ENCODE data around the gene TRIM36.

DNA sequence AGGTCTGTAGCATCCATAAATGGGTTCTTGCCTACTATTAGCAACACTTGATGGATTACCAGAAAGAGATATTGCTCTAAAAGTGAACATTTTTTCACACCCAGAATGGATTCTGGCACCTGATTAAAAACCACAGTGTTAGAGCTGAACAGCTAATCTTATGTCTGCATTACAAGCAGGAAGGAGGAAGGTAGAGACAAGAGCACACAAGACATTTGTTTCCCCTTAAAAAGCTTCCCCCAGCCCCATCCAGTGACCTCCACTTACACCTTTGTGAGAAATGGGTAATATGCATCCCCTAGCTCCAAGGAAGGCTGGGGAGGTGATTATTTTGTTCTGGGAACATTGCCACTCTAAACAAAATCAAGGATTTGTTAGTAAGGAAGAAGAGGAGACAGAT is 12.0 kb upstream of the TRIM36 start:
- TF ChIP-seq, protein P1, sequence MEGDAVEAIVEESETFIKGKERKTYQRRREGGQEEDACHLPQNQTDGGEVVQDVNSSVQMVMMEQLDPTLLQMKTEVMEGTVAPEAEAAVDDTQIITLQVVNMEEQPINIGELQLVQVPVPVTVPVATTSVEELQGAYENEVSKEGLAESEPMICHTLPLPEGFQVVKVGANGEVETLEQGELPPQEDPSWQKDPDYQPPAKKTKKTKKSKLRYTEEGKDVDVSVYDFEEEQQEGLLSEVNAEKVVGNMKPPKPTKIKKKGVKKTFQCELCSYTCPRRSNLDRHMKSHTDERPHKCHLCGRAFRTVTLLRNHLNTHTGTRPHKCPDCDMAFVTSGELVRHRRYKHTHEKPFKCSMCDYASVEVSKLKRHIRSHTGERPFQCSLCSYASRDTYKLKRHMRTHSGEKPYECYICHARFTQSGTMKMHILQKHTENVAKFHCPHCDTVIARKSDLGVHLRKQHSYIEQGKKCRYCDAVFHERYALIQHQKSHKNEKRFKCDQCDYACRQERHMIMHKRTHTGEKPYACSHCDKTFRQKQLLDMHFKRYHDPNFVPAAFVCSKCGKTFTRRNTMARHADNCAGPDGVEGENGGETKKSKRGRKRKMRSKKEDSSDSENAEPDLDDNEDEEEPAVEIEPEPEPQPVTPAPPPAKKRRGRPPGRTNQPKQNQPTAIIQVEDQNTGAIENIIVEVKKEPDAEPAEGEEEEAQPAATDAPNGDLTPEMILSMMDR (IDR thresholded peaks at IDR 0.05): no peak
- TF ChIP-seq POLR2A (IDR thresholded peaks at IDR 0.05): no peak

All from testis (tissue), 2 donors.